ENCODE measurements around the gene ARL2. TPM values are rescaled to one million over a fixed set of nuclear protein-coding genes. Genes with fewer than 3 reads are reported as not detected.

The ARL2 gene
- total RNA-seq, 2 donors from 2014 or later = 127 to 199 TPM

DNA sequence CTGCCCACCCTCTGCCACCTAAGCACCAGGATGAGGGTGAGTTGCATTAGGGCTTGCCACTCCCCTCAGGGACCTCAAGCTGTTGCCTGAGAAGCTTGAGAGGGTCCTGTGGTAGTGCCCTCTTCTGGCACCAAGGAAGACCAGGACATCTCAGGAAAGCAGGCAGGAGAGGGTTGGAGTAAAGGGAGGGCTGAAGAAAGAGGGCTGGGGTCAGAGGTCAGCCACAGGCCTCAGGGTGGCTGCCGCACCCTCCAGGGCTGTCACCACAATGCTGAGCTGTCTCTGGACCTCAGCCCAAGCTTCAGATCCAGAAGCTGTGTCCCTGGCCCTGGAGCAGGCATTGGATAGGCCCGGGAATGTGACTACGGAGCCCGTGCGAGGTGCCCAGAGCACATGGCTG lies 31.1 kb downstream of the ARL2 start:
- Mint-ChIP-seq H3K4me3 (no peak overlapping the region), H3K9me3 (no peaks in the 10 kb centered on the region), H3K27me3 (ENCODE audit: insufficient read depth) (peaks cover 9% of the 10 kb centered on the region), H3K27ac (no peak overlapping the region), H3K36me3 (ENCODE audit: low read depth) (peaks cover 10% of the 10 kb centered on the region), H3K4me1 (peaks cover 6% of the 10 kb centered on the region)
- DNase-seq = no peak
- Histone ChIP-seq H3K36me3 (ENCODE audit: control insufficient read depth, insufficient read depth, low read length) (peaks cover 7% of the 10 kb centered on the region), H3K9me3 (ENCODE audit: control insufficient read depth, low read length) (no peaks in the 10 kb centered on the region), H3K4me3 (ENCODE audit: low read length) (no peak overlapping the region), H3K27ac (ENCODE audit: low read depth, low read length) (no peak overlapping the region), H3K9ac (ENCODE audit: extremely low read depth, low read length, poor library complexity, severe bottlenecking) (no peak overlapping the region), H3K27me3 (ENCODE audit: control insufficient read depth, insufficient read depth, low read length, poor library complexity, severe bottlenecking) (no peaks in the 10 kb centered on the region), H3K4me1 (ENCODE audit: control insufficient read depth, insufficient read depth, low read length) (no peaks in the 10 kb centered on the region)
- TF ChIP-seq, protein P1, sequence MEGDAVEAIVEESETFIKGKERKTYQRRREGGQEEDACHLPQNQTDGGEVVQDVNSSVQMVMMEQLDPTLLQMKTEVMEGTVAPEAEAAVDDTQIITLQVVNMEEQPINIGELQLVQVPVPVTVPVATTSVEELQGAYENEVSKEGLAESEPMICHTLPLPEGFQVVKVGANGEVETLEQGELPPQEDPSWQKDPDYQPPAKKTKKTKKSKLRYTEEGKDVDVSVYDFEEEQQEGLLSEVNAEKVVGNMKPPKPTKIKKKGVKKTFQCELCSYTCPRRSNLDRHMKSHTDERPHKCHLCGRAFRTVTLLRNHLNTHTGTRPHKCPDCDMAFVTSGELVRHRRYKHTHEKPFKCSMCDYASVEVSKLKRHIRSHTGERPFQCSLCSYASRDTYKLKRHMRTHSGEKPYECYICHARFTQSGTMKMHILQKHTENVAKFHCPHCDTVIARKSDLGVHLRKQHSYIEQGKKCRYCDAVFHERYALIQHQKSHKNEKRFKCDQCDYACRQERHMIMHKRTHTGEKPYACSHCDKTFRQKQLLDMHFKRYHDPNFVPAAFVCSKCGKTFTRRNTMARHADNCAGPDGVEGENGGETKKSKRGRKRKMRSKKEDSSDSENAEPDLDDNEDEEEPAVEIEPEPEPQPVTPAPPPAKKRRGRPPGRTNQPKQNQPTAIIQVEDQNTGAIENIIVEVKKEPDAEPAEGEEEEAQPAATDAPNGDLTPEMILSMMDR (conservative IDR thresholded peaks at IDR 0.05) = no peak
- WGBS, 2 experiments (ENCODE audit: insufficient coverage in 1 of 2, insufficient read length in 1 of 2) = 87 to 98% methylated on average over 5 of the region's 5 CpGs

DNA sequence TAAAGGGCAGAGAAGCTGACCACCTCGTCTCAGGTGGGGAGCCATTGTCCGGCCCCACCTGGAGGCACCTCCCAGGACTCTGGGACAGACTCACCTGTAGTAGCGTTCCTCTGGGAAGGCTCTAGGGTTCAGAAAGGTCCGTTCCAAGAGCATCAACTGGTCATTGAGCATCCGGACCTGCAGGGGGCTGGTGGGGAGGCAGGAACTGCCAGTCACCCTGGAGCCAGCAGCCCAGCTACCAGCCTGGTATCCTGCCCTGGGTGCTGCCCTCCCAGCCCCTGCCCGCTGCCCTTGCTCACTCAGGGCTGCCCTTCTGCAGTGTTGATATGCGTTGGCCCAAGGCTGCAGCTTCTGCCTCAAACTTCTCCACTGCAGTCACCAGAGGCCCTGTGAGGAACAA lies 31.8 kb downstream of the ARL2 start:
- TF ChIP-seq, protein P1 (conservative IDR thresholded peaks at IDR 0.05) = peak; percentile 16
- Histone ChIP-seq H3K9ac (ENCODE audit: extremely low read depth, low read length, poor library complexity, severe bottlenecking) (no peak overlapping the region), H3K4me1 (ENCODE audit: control insufficient read depth, insufficient read depth, low read length) (no peaks in the 10 kb centered on the region), H3K9me3 (ENCODE audit: control insufficient read depth, low read length) (no peaks in the 10 kb centered on the region), H3K4me3 (ENCODE audit: low read length) (no peak overlapping the region), H3K27me3 (ENCODE audit: control insufficient read depth, insufficient read depth, low read length, poor library complexity, severe bottlenecking) (no peaks in the 10 kb centered on the region), H3K27ac (ENCODE audit: low read depth, low read length) (no peak overlapping the region), H3K36me3 (ENCODE audit: control insufficient read depth, insufficient read depth, low read length) (peaks cover 7% of the 10 kb centered on the region)
- Mint-ChIP-seq H3K4me1 (peaks cover 4% of the 10 kb centered on the region), H3K9me3 (no peaks in the 10 kb centered on the region), H3K27me3 (ENCODE audit: insufficient read depth) (peaks cover 9% of the 10 kb centered on the region), H3K4me3 (no peak overlapping the region), H3K36me3 (ENCODE audit: low read depth) (peaks cover 10% of the 10 kb centered on the region), H3K27ac (no peak overlapping the region)
- 90 to 95% methylated on average over 5 to 7 of the region's 7 CpGs for WGBS, 2 experiments (ENCODE audit: insufficient coverage in 1 of 2, insufficient read length in 1 of 2)
- DNase-seq = no peak

DNA sequence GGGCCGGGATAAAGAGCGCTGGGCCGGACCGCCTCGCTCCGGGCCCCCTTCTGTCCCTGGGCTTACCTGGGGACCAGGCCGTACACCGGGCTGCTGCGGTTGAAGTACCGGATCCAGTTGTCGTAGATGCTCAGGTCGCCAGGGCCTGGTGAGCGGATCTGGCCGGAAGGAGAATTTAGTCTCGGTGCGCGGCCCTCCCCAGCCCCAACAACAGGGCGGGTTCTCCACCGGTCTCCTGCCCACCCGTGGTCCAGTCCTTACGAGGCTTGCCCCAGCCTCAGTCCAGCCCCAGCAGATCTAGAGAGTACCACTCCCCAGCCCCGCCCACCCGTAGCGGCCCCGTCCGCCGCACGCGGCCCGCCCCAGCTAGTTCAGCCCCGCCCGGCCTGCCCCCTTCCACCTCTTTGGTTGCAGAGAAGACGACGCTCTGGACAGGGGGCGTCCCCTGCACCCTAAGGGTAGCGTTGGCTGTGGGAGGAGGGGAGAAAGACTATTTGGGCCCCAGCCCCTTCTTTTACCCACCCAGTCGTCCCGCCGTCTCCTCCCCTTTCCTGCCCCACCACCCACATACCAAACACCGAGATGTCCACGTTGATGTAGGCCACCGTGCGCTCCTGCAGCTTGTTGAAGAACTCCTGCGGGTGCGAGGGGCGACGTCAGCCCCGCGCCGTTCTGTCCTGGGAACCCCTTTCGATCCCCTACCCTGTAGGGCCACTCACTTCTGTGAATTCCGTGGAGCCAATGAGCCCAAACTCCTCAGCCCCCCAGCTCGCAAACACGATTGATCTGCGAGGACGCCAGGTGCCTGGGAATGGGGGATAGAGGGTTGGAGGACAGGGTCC lies 33.8 kb downstream of the ARL2 start:
- H3K9me3 ChIP-seq (ENCODE audit: control insufficient read depth, low read length) = no peaks in the 10 kb centered on the region
- peaks cover 9% of the 10 kb centered on the region for H3K27me3 Mint-ChIP-seq (ENCODE audit: insufficient read depth)
- WGBS, 2 experiments (ENCODE audit: insufficient coverage in 1 of 2, insufficient read length in 1 of 2) = 89 to 93% methylated on average over 25 to 56 of the region's 56 CpGs
- no peak overlapping the region for H3K27ac Mint-ChIP-seq
- DNase-seq = no peak
- H3K4me3 ChIP-seq (ENCODE audit: low read length) = no peak overlapping the region
- no peaks in the 10 kb centered on the region for H3K27me3 ChIP-seq (ENCODE audit: control insufficient read depth, insufficient read depth, low read length, poor library complexity, severe bottlenecking)
- peaks cover 7% of the 10 kb centered on the region for H3K36me3 ChIP-seq (ENCODE audit: control insufficient read depth, insufficient read depth, low read length)
- no peaks in the 10 kb centered on the region for H3K4me1 ChIP-seq (ENCODE audit: control insufficient read depth, insufficient read depth, low read length)
- peak overlapping the region; percentile 35 for H3K4me3 Mint-ChIP-seq
- TF ChIP-seq, protein P1 (conservative IDR thresholded peaks at IDR 0.05) = no peak
- peaks cover 10% of the 10 kb centered on the region for H3K36me3 Mint-ChIP-seq (ENCODE audit: low read depth)
- no peak overlapping the region for H3K27ac ChIP-seq (ENCODE audit: low read depth, low read length)
- H3K9me3 Mint-ChIP-seq = no peaks in the 10 kb centered on the region
- H3K9ac ChIP-seq (ENCODE audit: extremely low read depth, low read length, poor library complexity, severe bottlenecking) = no peak overlapping the region
- H3K4me1 Mint-ChIP-seq = peaks cover 4% of the 10 kb centered on the region

Data from endodermal cell (in vitro differentiated cells).